H1 (cell line): ENCODE measurements around the gene HOXD12.

Source experiments
- CTCF ChIP-seq, 3 experiments: IDR thresholded peaks; 1 replicate in 2 of 3; 2 replicates in 1 of 3; pipeline versions ENCODE4 v1.5.1 to v1.6.1; 2011; ENCODE audit warnings: low read length in 3 of 3, mild to moderate bottlenecking in 3 of 3, inconsistent platforms in 2 of 3, low read depth in 1 of 3, moderate library complexity in 1 of 3; ENCODE audit not compliant: insufficient read depth in 1 of 3; ENCODE audit errors: control extremely low read depth in 1 of 3
- E2F6 ChIP-seq: IDR thresholded peaks from 2 replicates; pipeline ENCODE4 v1.6.1; 2012; ENCODE audit warnings: inconsistent platforms
- FOSL1 ChIP-seq: IDR thresholded peaks from 2 replicates; pipeline ENCODE4 v1.6.1; 2011; ENCODE audit warnings: mild to moderate bottlenecking, low read depth, low read length, moderate library complexity; ENCODE audit not compliant: insufficient read depth
- KDM1A ChIP-seq: fragments of 200-600, 300-600 bp; sonication (generic); IDR thresholded peaks from 2 replicates; pipeline ENCODE4 v1.7.1; 2016; ENCODE audit warnings: mild to moderate bottlenecking, low read length, borderline replicate concordance
- MAFK ChIP-seq: IDR thresholded peaks from 2 replicates; pipeline ENCODE4 v1.6.1; 2012; ENCODE audit warnings: low read depth, mild to moderate bottlenecking, improper control_type of control experiment, low read length
- POLR2A ChIP-seq, 2 experiments: IDR thresholded peaks; 1 replicate in 1 of 2; 2 replicates in 1 of 2; pipeline ENCODE4 v1.6.1; 2011; ENCODE audit warnings: low read depth in 2 of 2, low read length in 2 of 2, mild to moderate bottlenecking in 2 of 2; ENCODE audit errors: control extremely low read depth in 1 of 2
- POLR2AphosphoS5 ChIP-seq: IDR thresholded peaks from 2 replicates; pipeline ENCODE4 v1.6.1; 2011; ENCODE audit warnings: low read depth, low read length

- TF ChIP-seq CTCF (IDR thresholded peaks at IDR 0.05; ENCODE audit: control extremely low read depth in 1 of 3, insufficient read depth in 1 of 3, low read depth in 1 of 3, low read length in 3 of 3) (no peak), POLR2AphosphoS5 (no peak), POLR2A (IDR thresholded peaks at IDR 0.05; ENCODE audit: control extremely low read depth in 1 of 2, low read depth in 2 of 2, low read length in 2 of 2) (no peak), MAFK (no peak), E2F6 (no peak; the same call in 1 of the 2 replicates), FOSL1 (no peak), KDM1A (no peak)
Measured at GRCh38 chr2:176066645-176067588, 32.7 kb upstream of the HOXD12 start.
